ENCODE data around the gene LSM10.

The LSM10 gene

DNA sequence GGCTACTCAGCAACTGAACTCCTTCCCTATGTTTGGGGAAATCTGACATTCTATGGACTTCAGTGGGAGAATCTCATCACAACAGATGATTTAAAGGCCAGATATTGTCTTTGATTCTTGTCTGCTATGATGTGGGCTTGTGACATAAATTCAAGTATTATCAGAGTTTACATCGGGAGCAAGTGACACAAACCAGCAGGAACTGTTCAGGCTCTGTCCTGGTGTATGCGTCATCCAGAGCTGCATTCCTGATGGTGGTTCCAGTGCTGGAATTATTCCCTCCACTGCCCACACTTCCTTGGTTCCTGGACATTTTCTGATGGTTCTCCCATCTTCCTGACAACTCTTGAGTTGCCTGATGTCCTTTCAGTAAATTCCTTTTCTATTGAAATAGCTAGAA, 10.8 kb upstream of the LSM10 start:
- no peak for DNase-seq (ENCODE audit: low spot score)

GRCh38 chr1:36406440-36406839, 8.7 kb upstream of the LSM10 start:
- DNase-seq (ENCODE audit: low spot score) = no peak

GRCh38 chr1:36402504-36402890, 4.8 kb upstream of the LSM10 start:
- DNase-seq (ENCODE audit: low spot score) = no peak

- DNase-seq (ENCODE audit: low spot score) = no peak
Measured at GRCh38 chr1:36401602-36402503, 4.1 kb upstream of the LSM10 start.

- DNase-seq (ENCODE audit: low spot score) = peak; percentile 54
Measured at GRCh38 chr1:36400825-36401601, 3.3 kb upstream of the LSM10 start.

- no peak for DNase-seq (ENCODE audit: low spot score)
Measured at GRCh38 chr1:36400514-36400824, 2.8 kb upstream of the LSM10 start.

DNA sequence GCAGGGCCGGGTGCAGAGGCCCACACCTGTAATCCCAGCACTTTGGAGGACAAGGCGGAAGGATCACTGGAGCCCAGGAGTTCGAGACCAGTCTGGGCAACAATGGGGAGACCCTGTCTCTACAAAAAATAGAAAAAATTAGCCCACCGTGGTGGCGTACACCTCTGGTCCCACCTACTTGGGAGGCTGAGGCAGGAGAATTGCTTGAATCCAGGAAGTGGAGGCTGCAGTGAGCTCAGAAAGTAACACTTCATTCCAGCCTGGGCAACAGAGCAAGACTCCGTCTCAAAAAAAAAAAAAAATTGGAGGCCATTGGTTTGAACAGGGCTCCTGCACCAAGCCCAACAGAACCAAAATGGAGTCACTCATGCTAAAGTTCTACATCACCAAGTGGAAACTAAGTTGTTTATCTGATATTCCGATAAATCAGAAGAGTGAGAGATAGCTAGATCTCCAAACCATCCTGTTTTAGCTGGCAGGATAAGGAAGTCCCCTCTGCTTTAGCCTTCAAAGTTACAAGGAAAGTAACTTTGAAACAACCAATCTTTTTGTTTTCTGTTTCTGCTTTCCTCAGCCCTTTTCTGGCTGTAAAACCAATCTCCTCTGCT, 766 bp upstream of the LSM10 start:
- no peak for DNase-seq (ENCODE audit: low spot score)

GRCh38 chr1:36397083-36397377, 678 bp downstream of the LSM10 start:
- DNase-seq (ENCODE audit: low spot score) = no peak

GRCh38 chr1:36396359-36396758, 1.3 kb downstream of the LSM10 start:
- DNase-seq (ENCODE audit: low spot score) = no peak

- DNase-seq (ENCODE audit: low spot score) = no peak
Measured at GRCh38 chr1:36393686-36394085, 4.0 kb downstream of the LSM10 start.

GRCh38 chr1:36392836-36393235, 4.9 kb downstream of the LSM10 start:
- DNase-seq (ENCODE audit: low spot score) = no peak

DNA sequence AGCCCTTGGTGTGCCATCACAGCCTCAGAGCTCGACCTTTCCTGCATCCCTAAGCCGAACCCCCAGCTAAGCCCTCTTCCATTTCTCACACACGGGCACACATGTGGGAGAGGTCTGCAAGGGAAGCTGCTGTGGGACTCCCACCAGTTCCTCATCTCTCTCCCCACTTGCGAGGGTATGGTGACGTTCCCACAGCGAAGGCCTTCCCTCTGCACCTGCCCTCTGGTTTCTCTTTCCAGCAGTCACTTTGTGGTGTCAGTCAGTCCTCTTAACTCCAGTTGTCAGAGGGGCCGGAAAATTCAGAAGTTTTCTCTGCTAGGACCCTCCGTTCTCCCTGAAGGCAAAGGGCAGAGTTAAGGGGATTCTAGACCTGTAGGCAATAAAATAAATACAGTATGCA, 6.4 kb downstream of the LSM10 start:
- DNase-seq (ENCODE audit: low spot score) = no peak

GRCh38 chr1:36390411-36390810, 7.3 kb downstream of the LSM10 start:
- no peak for DNase-seq (ENCODE audit: low spot score)

DNA sequence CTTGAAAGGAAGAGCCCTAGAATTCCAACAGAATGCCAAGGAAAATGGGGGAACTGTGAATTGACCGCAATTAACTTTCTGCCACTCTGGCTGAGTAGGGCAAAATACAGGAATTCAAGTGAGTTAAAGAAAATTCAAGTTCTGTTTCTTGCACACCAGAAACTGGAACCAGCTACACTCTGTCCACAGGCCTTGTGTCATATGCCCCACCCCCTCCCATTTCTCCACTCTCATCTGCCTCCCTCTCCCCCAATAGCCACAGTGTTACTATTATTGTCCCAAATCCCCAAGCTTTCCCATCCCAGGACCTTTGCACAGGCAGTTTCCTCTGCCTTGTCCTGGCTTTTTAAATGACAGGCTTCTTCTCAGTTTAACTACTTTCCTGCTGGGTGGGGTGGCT, 7.7 kb downstream of the LSM10 start:
- no peak for DNase-seq (ENCODE audit: low spot score)

- no peak for DNase-seq (ENCODE audit: low spot score)
Measured at GRCh38 chr1:36389261-36389660, 8.4 kb downstream of the LSM10 start.

GRCh38 chr1:36387141-36387949, 10.4 kb downstream of the LSM10 start:
- no peak for DNase-seq (ENCODE audit: low spot score)

- DNase-seq (ENCODE audit: low spot score) = peak; percentile 88
Measured at GRCh38 chr1:36386265-36387140, 11.2 kb downstream of the LSM10 start.

GRCh38 chr1:36385410-36386264, 12.1 kb downstream of the LSM10 start, which contains the start of gene STK40:
TSS of gene STK40 (minus strand) at chr1:36385924. CDS start at chr1:36361332, 24,592 bp downstream.
- peak; percentile 99 for DNase-seq (ENCODE audit: low spot score)

DNA sequence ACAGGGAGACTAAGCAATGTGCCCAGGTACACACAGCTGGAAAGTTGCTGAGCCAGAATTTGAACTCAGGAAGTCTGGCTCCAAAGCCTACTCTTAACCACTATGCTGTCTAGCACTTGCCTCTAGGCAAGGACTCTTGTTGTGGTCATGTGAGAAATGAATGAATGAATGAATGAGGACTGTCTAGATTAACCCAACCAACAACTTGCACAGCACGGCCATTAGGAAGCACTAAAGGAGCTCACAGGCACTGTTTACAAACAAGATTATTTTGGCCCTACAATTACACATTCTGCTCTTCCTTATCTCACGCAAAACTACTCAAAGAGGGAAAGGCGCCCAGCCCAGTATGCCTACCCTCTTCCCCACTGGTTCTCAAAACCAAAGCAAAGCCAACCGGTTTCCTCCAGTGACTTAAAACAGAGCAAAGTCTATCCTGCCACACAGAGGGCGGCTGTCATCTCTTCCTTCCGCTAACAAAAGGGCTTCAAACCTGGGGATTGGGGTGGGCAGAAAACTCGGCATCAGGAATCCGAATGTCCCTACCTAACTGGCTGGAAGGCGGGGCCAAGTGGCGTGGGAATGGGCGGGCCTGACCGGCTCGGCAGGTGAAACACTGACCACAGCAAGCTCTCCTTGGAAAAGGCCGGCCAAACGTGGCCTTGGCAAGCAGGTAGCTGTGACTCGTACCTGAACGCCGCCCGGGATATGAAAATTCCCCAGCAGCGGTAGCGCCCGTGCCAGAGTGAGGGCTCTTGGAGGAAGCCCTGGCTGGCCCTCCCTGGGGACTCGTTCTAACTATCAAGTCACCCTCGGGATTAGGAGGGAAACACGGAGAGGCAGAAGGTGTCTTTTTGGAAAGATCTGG, 12.9 kb downstream of the LSM10 start:
- DNase-seq (ENCODE audit: low spot score) = no peak

Data from globus pallidus (tissue), 1 donor.